ENCODE data around the gene TBC1D8.

TBC1D8 gene

DNA sequence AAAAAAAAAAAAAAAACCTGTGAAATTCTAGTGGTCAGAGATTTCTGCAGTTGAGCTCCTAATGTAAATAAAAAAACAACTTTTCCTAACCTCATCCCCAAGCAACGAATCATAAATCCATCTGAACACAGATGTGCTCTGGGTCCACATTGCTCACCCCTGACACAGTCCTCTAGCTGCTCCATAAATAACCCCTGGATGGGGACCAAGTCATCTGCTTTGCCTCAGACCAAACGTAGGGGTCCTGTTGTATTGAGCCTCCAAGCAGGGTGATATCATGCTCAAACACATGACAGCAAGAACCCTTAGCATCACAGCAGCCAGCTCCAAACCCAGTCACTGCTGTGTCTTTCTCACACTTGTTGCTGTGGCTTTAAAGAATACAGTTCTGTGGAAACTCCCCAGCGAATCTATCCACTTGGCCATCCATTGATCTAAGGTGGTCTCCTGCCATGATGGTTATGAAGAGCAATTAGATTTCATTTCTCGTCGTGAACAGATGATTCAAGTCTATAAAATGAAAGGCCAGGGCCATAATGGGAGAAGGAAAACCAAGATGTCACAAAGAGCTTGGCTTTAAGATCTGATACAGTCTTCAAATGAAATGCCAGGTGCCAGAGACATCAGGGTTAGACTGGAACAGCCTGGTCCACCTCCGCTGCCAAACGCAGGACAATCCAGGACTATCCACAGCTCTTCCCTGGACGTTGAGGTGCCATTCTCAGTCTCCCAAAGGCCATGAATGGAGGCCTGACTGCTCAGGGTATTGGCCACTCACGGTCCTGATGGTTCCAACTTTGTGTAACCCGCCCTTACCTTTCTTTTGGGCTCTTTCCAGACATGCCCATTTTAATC is 39.0 kb downstream of the TBC1D8 start:
- DNase-seq (ENCODE audit: low read depth in 2 of 2) = peak in 1 of 2 experiments; percentile 47

DNA sequence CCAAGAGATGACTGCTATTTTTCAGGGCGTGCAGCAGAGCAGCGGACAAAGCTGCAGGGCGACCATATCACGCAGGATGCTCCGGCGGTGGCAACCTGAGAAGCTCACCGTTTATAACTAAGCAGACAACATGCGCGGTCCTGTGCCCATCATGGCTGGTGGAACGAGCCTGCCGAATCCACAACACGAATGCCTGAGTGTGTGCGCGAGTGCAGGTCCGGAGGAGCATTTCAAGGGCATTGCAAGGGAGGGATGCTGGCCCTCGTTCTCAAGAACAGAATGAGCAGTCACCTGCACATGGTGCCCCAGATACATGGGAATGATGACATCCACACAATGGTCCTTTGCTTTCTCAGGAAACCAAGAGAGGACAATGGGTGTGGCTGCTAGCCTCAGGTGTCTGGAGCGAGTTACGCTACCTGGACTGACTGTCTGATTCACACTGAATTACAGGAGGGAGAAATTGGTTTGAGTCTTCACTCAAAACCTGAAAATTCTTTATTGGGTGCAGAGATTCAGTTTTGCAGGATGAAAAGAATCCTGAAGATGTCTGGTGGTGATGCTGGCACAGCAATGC is 39.8 kb downstream of the TBC1D8 start:
- no peak for DNase-seq (ENCODE audit: low read depth in 2 of 2)

DNA sequence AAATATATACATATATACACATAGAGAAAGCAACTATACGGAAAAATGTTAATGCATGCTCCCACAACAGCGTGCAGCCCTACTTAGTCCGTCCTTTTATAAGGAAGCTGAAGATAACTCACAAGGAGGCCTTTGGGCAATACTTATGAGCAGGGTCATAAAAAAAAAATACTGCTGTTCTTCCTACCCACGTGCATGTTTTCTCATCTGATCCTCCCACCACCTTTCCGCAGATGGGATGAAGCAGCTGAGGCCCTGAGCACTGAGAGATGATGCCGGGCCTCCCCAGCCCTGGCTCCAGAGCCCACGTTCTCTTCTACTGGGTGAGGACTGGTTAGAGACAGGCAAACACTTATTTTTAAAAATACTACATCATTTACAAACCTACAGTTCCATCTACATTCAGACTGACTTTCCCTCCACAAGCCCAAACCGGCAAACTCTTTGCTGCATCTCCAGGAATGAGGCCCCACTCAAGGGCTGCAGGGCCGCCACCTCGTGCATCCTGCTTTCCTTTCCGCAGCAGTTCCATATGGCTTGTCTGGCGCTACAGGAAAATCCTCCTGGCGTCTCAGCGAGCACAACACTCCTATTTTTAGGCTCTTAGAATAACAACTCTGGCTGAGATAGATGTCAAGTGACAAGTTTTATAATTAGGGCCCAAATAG is 41.6 kb downstream of the TBC1D8 start:
- DNase-seq (ENCODE audit: low read depth in 2 of 2) = no peak

- no peak for DNase-seq (ENCODE audit: low read depth in 2 of 2)
These were observed 42.8 kb downstream of the TBC1D8 start for GRCh38 chr2:101108357-101108756.

DNA sequence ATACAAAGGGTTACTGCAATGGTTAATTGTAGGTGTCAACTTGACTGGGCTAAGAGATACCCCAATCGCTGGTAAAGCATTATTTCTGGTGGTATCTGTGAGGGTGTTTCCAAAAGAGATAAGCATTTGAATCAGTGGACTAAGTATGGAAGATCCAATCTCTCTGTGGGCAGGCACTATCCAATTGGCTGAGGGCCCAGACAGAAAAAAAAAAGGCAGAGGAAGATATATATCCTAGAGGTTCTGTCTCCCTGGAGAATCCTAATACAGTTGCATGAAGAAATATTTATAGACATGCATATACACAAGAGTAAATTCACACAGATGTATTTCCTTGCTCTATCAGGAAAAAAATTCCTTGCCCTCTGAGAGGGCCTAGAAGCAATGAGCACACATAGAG is 43.9 kb downstream of the TBC1D8 start:
- DNase-seq (ENCODE audit: low read depth in 2 of 2) = no peak

DNA sequence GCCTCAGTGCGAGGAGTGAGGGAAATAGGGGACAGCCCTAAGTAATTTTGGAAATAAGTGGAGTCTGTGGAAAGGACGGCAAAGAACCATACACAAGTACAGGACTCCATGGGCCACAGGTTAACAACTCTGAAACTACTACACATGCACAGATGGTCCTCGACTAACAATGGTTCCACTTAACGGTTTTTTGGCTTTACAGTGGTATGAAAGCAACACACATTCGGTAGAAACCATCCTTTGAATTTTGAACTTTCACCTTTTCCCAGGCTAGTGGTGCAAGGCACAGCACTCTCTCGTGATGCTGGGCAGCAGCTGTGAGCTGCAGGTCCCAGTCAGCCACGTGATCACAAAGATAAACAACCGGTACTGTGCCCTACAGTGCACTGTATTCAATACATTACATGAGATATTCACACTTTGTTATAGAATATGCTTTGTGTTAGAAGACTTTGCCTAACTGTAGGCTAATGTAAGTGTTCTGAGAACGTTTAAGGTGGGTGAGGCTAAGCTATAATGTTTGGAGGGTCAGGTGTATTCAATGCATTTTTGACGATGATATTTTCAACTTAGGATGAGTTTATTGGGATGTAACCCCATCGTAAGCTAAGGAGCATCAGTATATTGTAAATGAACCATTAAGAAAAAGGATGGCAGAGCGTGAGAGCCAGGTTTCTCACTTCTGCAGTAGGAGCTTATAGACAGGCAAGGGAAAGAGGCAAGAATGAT is 44.6 kb downstream of the TBC1D8 start:
- DNase-seq (ENCODE audit: low read depth in 2 of 2) = no peak

DNA sequence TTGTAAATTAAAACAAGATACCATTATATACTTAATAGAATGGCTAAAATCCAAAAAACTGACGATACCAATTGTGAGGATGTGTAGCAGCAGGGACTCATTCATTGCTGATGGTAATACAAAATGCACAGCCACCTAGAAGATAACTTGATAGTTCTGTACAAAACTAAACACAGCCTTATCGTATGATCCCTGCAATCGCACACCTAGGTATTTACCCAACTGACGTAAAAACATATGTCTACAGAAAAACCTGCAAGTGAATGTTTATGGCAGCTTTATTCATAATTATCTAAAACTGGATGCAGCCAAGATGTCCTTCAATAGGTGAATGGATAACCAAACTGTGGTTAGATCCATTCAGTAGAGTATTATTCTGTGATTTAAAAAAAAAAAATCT is 45.5 kb downstream of the TBC1D8 start:
- no peak for DNase-seq (ENCODE audit: low read depth in 2 of 2)

DNA sequence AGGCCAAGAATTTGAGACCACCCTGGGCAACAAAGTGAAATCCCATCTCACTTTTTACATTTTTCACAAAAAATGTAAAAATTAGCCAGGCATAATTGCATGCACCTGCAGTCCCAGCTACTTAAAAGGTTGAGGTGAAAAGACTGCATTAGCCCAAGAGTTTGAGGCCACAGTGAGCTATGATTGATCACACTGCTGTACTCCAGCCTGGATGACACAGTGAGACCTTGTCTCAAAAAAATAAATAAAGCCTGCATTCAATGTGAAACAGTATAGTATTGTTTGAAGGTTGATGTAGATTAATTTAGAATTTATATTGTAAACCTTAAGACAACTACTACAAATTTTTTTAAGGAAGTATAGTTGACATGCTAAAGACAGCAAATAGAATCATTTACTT is 53.5 kb downstream of the TBC1D8 start:
- no peak for DNase-seq (ENCODE audit: low read depth in 2 of 2)

DNA sequence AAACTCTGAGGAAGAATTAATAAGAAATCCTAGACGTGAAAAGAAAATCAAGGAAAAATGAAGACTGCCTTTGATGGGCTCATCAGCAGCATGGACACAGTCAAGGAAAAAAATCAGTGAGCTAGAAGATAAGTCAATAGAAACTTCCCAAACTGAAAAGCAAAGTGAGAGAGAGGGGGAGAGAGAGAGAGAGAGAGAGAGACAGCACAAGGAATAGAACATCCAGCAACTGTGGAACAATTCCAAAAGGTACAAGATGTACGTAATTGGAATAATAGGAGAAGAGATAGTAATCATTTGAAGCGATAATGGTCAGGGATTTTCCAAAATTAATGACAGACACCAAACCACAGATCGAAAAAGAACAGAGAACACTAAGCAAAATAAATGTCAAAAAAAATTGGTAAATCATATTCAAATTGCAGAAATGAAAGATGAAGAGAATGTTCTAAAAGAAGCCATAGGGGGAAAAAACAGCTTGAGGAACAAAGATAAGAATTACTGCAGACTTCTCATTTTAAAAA is 54.5 kb downstream of the TBC1D8 start:
- no peak for DNase-seq (ENCODE audit: low read depth in 2 of 2)

DNA sequence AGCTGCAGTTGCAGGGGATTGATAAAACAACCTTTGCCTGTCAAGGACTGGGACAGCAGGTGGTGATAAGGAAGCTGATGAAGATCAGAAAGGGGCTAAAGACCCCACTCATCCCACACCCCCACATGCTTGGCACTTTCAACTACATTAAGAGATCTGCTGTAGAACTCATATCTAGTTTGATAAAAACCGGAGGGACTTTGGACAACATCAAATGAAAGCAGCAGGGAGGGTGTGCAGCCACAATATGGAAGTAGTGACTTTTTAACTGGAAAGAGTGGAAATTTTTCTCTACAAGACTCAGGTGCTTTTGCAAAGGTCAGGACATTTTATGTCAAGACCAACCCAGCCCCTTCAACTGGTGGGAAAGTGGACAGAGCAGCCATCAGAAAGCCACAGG is 56.8 kb downstream of the TBC1D8 start:
- DNase-seq (ENCODE audit: low read depth in 2 of 2) = no peak

- no peak for DNase-seq (ENCODE audit: low read depth in 2 of 2)
These were observed 61.0 kb downstream of the TBC1D8 start for GRCh38 chr2:101089942-101090799.

DNA sequence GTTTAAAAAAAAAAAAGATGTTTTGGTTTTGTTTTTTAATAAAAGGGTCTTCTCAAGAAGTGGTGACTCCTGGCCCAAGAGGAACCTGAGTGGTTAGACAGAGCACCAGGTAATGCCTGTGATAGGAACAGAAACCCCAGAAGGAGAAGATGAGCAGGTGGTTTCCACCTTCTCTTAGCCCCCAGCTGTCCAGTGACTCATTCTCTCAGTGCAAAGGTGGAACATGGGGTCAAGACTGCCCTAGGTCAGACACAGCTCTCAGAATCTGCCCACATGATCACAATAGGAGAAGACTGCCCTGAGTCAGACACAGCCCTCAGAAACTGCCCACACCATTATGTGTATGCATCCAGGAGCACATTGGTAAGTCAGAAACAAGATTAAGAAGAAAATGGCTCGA is 61.8 kb downstream of the TBC1D8 start:
- no peak for DNase-seq (ENCODE audit: low read depth in 2 of 2)

DNA sequence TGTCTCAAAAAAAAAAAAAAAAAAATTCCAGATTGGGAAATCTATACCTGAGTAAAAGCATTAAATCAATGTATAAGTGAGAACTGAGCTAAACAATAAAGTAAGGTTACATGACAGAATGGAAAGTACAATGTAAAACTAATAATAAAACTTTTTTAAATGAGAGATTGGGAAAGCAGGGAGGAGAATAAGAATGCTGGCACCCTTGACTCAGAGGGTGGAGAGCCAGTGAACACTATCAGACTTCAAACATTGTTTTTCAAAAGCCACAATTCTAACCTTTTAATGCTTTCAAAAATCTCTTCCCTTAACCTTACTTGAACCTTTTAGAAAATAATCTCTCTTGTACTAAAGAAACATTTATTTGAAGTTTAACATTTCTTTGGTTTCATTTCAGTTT is 63.5 kb downstream of the TBC1D8 start:
- no peak for DNase-seq (ENCODE audit: low read depth in 2 of 2)

GRCh38 chr2:101083613-101084012 is 67.6 kb downstream of the TBC1D8 start:
- DNase-seq (ENCODE audit: low read depth in 2 of 2) = no peak

DNA sequence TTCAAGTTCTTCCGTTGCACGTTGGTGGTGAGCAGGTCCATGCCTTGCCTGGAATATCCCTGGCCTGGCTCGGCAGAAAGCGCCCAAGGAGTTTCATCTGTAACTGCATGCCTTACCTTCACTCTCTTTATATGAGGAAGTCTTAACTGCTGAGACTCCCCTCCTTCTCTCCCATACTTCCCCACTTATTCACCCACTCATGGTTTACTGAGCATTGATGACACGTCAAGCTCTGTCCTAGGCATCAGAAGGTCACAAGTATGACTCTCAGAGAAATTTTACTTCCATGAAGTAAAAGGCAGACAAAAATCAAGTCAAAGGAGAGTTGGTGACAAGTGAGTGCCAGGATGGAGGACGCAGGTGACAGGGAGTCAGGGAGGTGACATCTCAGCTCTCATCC is 68.2 kb downstream of the TBC1D8 start:
- DNase-seq (ENCODE audit: low read depth in 2 of 2) = no peak

- DNase-seq (ENCODE audit: low read depth in 2 of 2) = no peak
These were observed 69.7 kb downstream of the TBC1D8 start for GRCh38 chr2:101081375-101081907.

- DNase-seq (ENCODE audit: low read depth in 2 of 2) = no peak
These were observed 70.7 kb downstream of the TBC1D8 start for GRCh38 chr2:101080211-101081068.

- DNase-seq (ENCODE audit: low read depth in 2 of 2) = no peak
These were observed 74.6 kb downstream of the TBC1D8 start for GRCh38 chr2:101076581-101076980.

DNA sequence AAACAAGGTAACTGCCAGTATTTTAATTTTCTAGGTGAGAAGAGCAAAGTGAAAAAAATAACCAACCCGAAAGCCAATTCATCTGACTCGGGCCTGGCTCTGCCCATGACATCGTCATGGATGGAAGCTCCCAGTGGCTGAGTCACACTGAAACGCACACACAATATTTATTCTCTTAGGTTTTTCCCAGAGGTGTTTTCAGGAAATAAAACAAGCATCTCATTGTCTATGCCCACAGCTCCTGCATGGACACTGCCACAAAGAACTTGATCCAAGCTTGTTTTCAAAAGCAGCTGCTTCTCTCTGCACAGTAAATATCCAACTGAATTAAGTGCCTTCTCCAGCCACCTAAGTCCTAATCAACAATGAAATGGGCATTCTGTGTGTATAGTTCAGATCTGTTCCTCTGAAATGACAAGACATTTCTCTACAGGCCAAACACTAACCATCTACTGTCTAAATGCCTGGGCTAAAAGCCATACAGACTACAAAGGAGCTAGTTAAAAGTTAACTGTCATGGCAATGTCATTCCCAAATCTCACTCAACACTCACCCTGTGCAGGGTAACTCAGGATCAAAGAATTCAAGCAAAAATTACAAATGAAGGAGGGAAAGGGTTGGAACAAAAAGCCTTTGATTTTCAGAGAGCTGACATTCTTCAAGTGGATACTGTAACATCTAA is 86.2 kb downstream of the TBC1D8 start:
- DNase-seq (ENCODE audit: low read depth in 2 of 2) = no peak
